22Rv1 (cell line): Measurements from ENCODE around the gene TKFC.

Experiments
- H3K27ac ChIP-seq: fragments of 450-650 bp; 2 replicates; pipeline ENCODE4 v1.5.1; 2017
- CTCF ChIP-seq: fragments of 450-650 bp; IDR thresholded peaks from 2 replicates; pipeline ENCODE4 v1.5.1; 2017; ENCODE audit warnings: mild to moderate bottlenecking
- ZFX ChIP-seq: fragments of 450-650 bp; IDR thresholded peaks from 2 replicates; pipeline ENCODE4 v1.6.1; 2017; ENCODE audit warnings: antibody characterized with exemption, borderline replicate concordance

The TKFC gene

GRCh38 chr11:61305417-61305816 is 27.6 kb upstream of the TKFC start:
- TF ChIP-seq ZFX (no peak), CTCF (no peak)
- no peak overlapping the region for H3K27ac ChIP-seq

- no peak overlapping the region for H3K27ac ChIP-seq
- no peak for TF ChIP-seq CTCF
- no peak for TF ChIP-seq ZFX
Observed at GRCh38 chr11:61306221-61306620, 26.8 kb upstream of the TKFC start.

- H3K27ac ChIP-seq = no peak overlapping the region
- TF ChIP-seq CTCF (no peak), ZFX (no peak)
Observed at GRCh38 chr11:61307354-61307753, 25.7 kb upstream of the TKFC start.

GRCh38 chr11:61309141-61309540 is 23.9 kb upstream of the TKFC start:
- TF ChIP-seq CTCF (no peak), ZFX (no peak)
- H3K27ac ChIP-seq = no peak overlapping the region

- H3K27ac ChIP-seq = no peak overlapping the region
- no peak for TF ChIP-seq CTCF
- TF ChIP-seq ZFX = no peak
Observed at GRCh38 chr11:61309739-61310138, 23.3 kb upstream of the TKFC start.

- TF ChIP-seq ZFX (no peak), CTCF (no peak)
- no peak overlapping the region for H3K27ac ChIP-seq
Observed at GRCh38 chr11:61310749-61311148, 22.3 kb upstream of the TKFC start.

- TF ChIP-seq ZFX (no peak), CTCF (no peak)
Observed at GRCh38 chr11:61315260-61315659, 17.8 kb upstream of the TKFC start.

More at GRCh38 chr11:61315260-61315659, 17.8 kb upstream of the TKFC start:
- no peak overlapping the region for H3K27ac ChIP-seq
